Activated naive CD4-positive, alpha-beta T cell treated with anti-CD3 and anti-CD28 coated beads, Interleukin-2, amount 50 U/mL, for 24 hours (primary cell): Measurements from ENCODE around the gene MSANTD2.

ENCODE experiments used
- H3K27ac Mint-ChIP-seq: one replicate; pipeline ENCODE4 v1.8.0; 2021; ENCODE audit warnings: mild to moderate bottlenecking, mixed read lengths
- H3K27me3 Mint-ChIP-seq: one replicate; pipeline ENCODE4 v1.8.0; 2021; ENCODE audit warnings: mixed read lengths
- H3K36me3 Mint-ChIP-seq: one replicate; pipeline ENCODE4 v1.8.0; 2021; ENCODE audit warnings: mixed read lengths
- H3K4me1 Mint-ChIP-seq: one replicate; pipeline ENCODE4 v1.8.0; 2021; ENCODE audit warnings: mixed read lengths
- H3K4me3 Mint-ChIP-seq: one replicate; pipeline ENCODE4 v1.8.0; 2021; ENCODE audit warnings: mild to moderate bottlenecking, mixed read lengths
- H3K9me3 Mint-ChIP-seq: one replicate; pipeline ENCODE4 v1.8.0; 2021; ENCODE audit warnings: mixed read lengths

Gene MSANTD2

GRCh38 chr11:124754309-124754708 is 45.9 kb downstream of the MSANTD2 start:
- H3K36me3 Mint-ChIP-seq: no peaks in the 10 kb centered on the region
- H3K9me3 Mint-ChIP-seq: no peaks in the 10 kb centered on the region
- H3K4me1 Mint-ChIP-seq: peaks cover 11% of the 10 kb centered on the region
- H3K27me3 Mint-ChIP-seq: peaks cover 14% of the 10 kb centered on the region
- no peak overlapping the region for H3K4me3 Mint-ChIP-seq
- no peak overlapping the region for H3K27ac Mint-ChIP-seq

- no peak overlapping the region for H3K4me3 Mint-ChIP-seq
- peaks cover 11% of the 10 kb centered on the region for H3K27me3 Mint-ChIP-seq
- H3K36me3 Mint-ChIP-seq: no peaks in the 10 kb centered on the region
- H3K9me3 Mint-ChIP-seq: no peaks in the 10 kb centered on the region
- peaks cover 10% of the 10 kb centered on the region for H3K4me1 Mint-ChIP-seq
- no peak overlapping the region for H3K27ac Mint-ChIP-seq
These were observed 46.6 kb downstream of the MSANTD2 start for GRCh38 chr11:124753624-124754023.

- Mint-ChIP-seq H3K9me3 (no peaks in the 10 kb centered on the region), H3K36me3 (no peaks in the 10 kb centered on the region), H3K27ac (no peak overlapping the region), H3K4me1 (peaks cover 5% of the 10 kb centered on the region), H3K4me3 (no peak overlapping the region), H3K27me3 (peaks cover 8% of the 10 kb centered on the region)
These were observed 47.0 kb downstream of the MSANTD2 start for GRCh38 chr11:124753205-124753604.

GRCh38 chr11:124752471-124753102 is 47.6 kb downstream of the MSANTD2 start:
- H3K27ac Mint-ChIP-seq: peak overlapping the region; percentile 12
- H3K4me3 Mint-ChIP-seq: peak overlapping the region; percentile 49
- H3K9me3 Mint-ChIP-seq: no peaks in the 10 kb centered on the region
- peaks cover 7% of the 10 kb centered on the region for H3K27me3 Mint-ChIP-seq
- no peaks in the 10 kb centered on the region for H3K36me3 Mint-ChIP-seq
- peaks cover 3% of the 10 kb centered on the region for H3K4me1 Mint-ChIP-seq

GRCh38 chr11:124751741-124752470 is 48.3 kb downstream of the MSANTD2 start, which contains the start of gene VSIG2:
VSIG2 (minus strand) TSS chr11:124752255; CDS start chr11:124752137, 118 bp downstream.
- Mint-ChIP-seq H3K27me3 (peaks cover 6% of the 10 kb centered on the region), H3K4me3 (peak within 1 kb of the TSS; percentile 49), H3K36me3 (no peaks in the 10 kb centered on the region), H3K27ac (peak within 1 kb of the TSS; percentile 12), H3K4me1 (peaks cover 8% of the 10 kb centered on the region), H3K9me3 (no peaks in the 10 kb centered on the region)

- Mint-ChIP-seq H3K36me3 (no peaks in the 10 kb centered on the region), H3K4me3 (no peak overlapping the region), H3K9me3 (no peaks in the 10 kb centered on the region), H3K27ac (no peak overlapping the region), H3K4me1 (peaks cover 11% of the 10 kb centered on the region), H3K27me3 (peaks cover 2% of the 10 kb centered on the region)
These were observed 48.8 kb downstream of the MSANTD2 start for GRCh38 chr11:124751391-124751740.

- Mint-ChIP-seq H3K27me3 (peaks cover 2% of the 10 kb centered on the region), H3K36me3 (no peaks in the 10 kb centered on the region), H3K9me3 (no peaks in the 10 kb centered on the region), H3K4me1 (peaks cover 17% of the 10 kb centered on the region), H3K27ac (no peak overlapping the region), H3K4me3 (no peak overlapping the region)
These were observed 50.3 kb downstream of the MSANTD2 start for GRCh38 chr11:124749912-124750311.

- H3K27ac Mint-ChIP-seq: no peak overlapping the region
- peaks cover 17% of the 10 kb centered on the region for H3K4me1 Mint-ChIP-seq
- H3K27me3 Mint-ChIP-seq: peaks cover 2% of the 10 kb centered on the region
- no peaks in the 10 kb centered on the region for H3K36me3 Mint-ChIP-seq
- no peaks in the 10 kb centered on the region for H3K9me3 Mint-ChIP-seq
- H3K4me3 Mint-ChIP-seq: no peak overlapping the region
These were observed 51.5 kb downstream of the MSANTD2 start for GRCh38 chr11:124748481-124749343.

GRCh38 chr11:124748100-124748418 is 52.1 kb downstream of the MSANTD2 start:
- Mint-ChIP-seq H3K27ac (no peak overlapping the region), H3K4me1 (peaks cover 17% of the 10 kb centered on the region), H3K36me3 (no peaks in the 10 kb centered on the region), H3K4me3 (no peak overlapping the region), H3K27me3 (peaks cover 2% of the 10 kb centered on the region), H3K9me3 (no peaks in the 10 kb centered on the region)

GRCh38 chr11:124747406-124748099 is 52.7 kb downstream of the MSANTD2 start:
- H3K27ac Mint-ChIP-seq: no peak overlapping the region
- no peaks in the 10 kb centered on the region for H3K9me3 Mint-ChIP-seq
- no peaks in the 10 kb centered on the region for H3K36me3 Mint-ChIP-seq
- H3K27me3 Mint-ChIP-seq: peaks cover 2% of the 10 kb centered on the region
- H3K4me3 Mint-ChIP-seq: peak overlapping the region; percentile 92
- H3K4me1 Mint-ChIP-seq: peaks cover 17% of the 10 kb centered on the region

GRCh38 chr11:124746621-124747243 is 53.5 kb downstream of the MSANTD2 start:
- no peaks in the 10 kb centered on the region for H3K36me3 Mint-ChIP-seq
- H3K4me1 Mint-ChIP-seq: peaks cover 17% of the 10 kb centered on the region
- H3K9me3 Mint-ChIP-seq: no peaks in the 10 kb centered on the region
- H3K4me3 Mint-ChIP-seq: peak overlapping the region; percentile 92
- peak overlapping the region; percentile 20 for H3K27ac Mint-ChIP-seq
- H3K27me3 Mint-ChIP-seq: peaks cover 2% of the 10 kb centered on the region

- no peaks in the 10 kb centered on the region for H3K36me3 Mint-ChIP-seq
- H3K4me1 Mint-ChIP-seq: peaks cover 17% of the 10 kb centered on the region
These were observed 54.2 kb downstream of the MSANTD2 start for GRCh38 chr11:124745835-124746620.

GRCh38 chr11:124745270-124745834 is 54.9 kb downstream of the MSANTD2 start:
- peak overlapping the region; percentile 59 for H3K4me3 Mint-ChIP-seq
- peaks cover 23% of the 10 kb centered on the region for H3K4me1 Mint-ChIP-seq
- no peaks in the 10 kb centered on the region for H3K9me3 Mint-ChIP-seq
- no peak overlapping the region for H3K27ac Mint-ChIP-seq
- no peaks in the 10 kb centered on the region for H3K27me3 Mint-ChIP-seq
- H3K36me3 Mint-ChIP-seq: no peaks in the 10 kb centered on the region

More at GRCh38 chr11:124745835-124746620, 54.2 kb downstream of the MSANTD2 start:
- Mint-ChIP-seq H3K27me3 (peaks cover 2% of the 10 kb centered on the region), H3K27ac (peak overlapping the region; percentile 20), H3K9me3 (no peaks in the 10 kb centered on the region), H3K4me3 (peak overlapping the region; percentile 92)

- no peaks in the 10 kb centered on the region for H3K27me3 Mint-ChIP-seq
- H3K4me3 Mint-ChIP-seq: no peak overlapping the region
- H3K9me3 Mint-ChIP-seq: no peaks in the 10 kb centered on the region
- H3K4me1 Mint-ChIP-seq: peaks cover 33% of the 10 kb centered on the region
- H3K36me3 Mint-ChIP-seq: no peaks in the 10 kb centered on the region
- no peak overlapping the region for H3K27ac Mint-ChIP-seq
These were observed 57.2 kb downstream of the MSANTD2 start for GRCh38 chr11:124743050-124743449.
